HUDEP-2 (cell line): ENCODE results near the gene WBP2NL.
"Not testable (repeated sequence)": the region's sequence is repeated elsewhere in the genome, so short reads cannot be mapped to it uniquely, and the experiment has no call there.

Experiments used
- DNase-seq, 76 experiments: peaks; one replicate each; lab custom pipeline; 2025; ENCODE audit not compliant: unreplicated experiment in 76 of 76; lab: John Stamatoyannopoulos, UW

The WBP2NL gene

DNA sequence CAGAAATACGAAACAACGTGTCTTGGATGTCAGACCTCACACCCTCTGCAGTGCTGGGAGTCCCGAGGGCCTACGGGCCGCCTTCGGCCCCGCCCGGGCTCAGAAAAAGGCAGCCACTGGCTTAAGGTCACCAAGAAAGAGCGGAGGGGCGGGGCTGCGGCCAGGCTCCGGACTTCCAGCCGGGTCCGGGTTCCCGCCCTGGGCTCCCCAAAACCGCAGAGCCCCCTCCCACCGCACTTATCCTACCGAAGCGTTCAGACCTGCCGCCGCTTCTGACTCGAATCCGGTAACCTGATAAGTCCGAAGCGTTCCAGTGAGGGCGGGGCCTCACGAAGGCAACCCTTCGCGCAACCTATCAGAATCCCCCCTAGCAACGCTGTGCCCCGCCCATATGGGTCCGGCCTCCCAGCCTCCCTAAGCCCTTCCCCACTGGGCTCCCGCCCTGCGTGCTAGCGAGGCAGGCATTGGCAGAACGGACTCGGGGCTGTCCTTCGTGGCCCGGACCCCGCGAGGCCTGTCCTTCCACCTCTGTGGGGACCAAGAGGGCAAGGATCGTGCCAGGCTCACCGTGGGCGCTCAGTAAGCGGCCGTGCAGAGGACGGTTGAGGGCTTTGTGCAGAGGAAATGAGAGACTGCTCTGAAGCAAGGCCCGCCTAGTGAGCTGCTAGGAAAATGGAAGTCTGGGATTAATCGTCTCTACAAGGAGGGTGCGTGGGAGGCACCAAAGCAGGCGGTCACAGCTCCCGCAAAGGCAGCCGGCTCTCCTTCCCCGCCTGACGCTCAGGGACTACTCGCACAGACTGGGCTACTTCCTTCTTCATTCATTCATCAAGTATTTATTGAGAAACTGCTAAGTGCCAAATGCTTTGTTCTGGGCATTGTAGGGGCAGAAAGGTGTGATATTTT is 72.2 kb downstream of the WBP2NL start, which contains the start of gene NAGA:
TSS of gene NAGA (minus strand) at position 296 of the 906 bp plus-strand sequence. CDS start 515 bp downstream, outside the sequence.
- peak in 75 of 76 experiments; percentile 51 to 99 (median 95) for DNase-seq

GRCh38 chr22:42071508-42071907 is 72.9 kb downstream of the WBP2NL start:
- DNase-seq: not testable (repeated sequence)

DNA sequence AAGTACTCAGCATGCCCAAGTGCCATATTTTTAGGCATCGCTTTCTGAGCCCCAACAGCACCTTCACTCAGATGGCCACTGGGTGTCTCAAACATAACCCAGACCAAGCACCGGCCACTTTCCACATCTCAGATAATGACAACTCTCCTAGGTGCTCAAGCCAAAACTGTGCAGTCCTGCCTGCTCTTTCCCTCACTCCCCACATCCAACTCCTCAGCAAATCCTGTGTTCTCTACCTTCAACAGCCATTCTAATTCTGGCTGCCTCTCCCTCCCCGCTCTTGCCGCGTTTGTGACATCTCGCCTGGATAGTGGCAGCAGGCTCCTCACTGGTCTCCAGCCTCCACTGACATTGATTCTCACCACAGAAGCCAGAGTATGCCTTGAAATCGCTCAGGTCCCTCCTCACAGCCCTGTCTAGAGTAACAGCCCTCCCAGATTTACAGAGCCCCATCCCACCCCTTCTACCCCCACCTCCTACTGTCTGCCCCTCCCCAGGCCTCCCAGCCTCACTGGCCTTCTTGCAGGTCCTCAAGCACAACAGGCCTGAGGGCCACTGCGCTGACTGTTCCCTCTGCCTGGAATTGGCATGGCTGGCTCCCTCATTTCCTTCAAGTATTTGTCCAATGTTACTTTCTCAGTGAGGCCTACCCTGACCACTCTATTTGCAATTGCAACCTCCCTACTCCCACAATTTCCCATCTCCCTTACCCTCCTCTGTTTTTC is 74.2 kb downstream of the WBP2NL start:
- peak in 10 of 76 experiments; percentile 4 to 27 (median 10) for DNase-seq

GRCh38 chr22:42073621-42074041 is 75.0 kb downstream of the WBP2NL start:
- no peak for DNase-seq

DNA sequence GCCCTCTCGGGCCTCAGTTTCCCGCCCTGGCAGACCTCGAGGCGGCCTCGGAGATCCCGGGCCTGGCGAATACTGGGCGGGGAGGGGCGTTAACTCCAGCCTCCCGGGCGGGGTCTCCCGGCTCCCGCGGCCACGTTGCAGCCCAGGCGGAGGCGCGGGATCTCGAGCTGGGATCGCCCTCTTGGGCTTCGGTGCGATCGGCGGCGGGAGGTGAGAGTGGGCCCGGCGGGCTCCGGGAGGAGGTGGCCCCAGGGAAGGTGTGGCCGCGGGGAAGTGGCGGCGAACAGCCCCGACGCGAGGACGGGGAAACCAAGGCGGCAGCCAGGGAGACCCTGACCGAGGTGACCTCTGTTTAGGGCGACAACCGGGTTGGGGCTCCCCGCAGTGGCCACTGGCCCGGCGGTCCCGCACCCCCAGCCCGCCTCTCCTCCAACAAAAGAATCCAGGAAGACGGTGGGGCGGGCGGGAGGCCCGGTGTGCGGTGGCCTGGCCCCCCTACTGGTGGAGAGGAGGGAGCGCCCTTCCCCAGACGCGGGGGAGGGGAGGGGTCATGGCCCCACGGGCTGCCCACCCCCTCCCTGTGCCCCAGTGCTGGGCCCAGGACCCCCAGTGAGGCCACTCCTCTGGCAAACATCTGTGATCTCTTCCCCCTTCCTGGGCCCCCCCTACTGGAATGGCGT is 75.7 kb downstream of the WBP2NL start, which contains the start of gene PHETA2:
TSS of gene PHETA2 (plus strand) at position 117 of the 680 bp plus-strand sequence. CDS start 3,046 bp downstream, outside the sequence.
- DNase-seq: peak in 15 of 76 experiments; percentile 7 to 50 (median 25)

- DNase-seq: no peak
These were observed 76.5 kb downstream of the WBP2NL start for GRCh38 chr22:42074846-42075676.

DNA sequence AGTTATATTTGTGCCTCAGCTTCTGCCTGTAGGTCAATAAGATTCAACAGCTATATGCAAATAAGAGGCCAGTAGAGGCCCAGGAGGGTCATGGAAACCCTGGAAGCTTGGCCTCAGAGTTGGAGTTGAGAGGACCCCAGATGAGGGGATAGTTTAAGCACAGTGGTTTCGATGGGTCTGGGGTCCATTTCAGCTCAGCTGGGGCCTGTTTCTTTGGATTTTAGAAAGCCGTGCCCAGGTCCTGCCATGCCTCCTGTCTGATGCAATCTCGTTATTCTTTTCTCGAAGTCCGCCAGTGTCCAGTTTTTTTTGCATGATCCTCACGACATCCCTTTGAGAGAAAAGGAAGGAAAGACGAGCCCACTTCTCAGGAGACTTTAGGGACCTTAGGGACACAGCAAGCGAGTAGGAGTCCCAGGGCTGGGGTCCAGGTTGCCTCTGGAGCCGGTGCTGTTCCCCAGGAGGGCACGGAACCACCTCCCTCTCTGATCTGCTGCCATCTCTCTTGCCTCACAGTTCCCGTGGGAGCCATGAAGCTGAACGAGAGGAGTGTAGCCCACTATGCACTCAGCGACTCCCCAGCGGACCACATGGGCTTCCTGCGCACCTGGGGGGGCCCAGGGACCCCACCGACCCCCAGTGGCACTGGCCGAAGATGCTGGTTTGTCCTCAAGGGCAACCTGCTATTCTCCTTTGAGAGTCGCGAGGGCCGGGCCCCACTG is 78.3 kb downstream of the WBP2NL start:
- DNase-seq: no peak

- DNase-seq: no peak
These were observed 79.0 kb downstream of the WBP2NL start for GRCh38 chr22:42077486-42078125.
